MM.1S (cell line): ENCODE measurements around the gene THADA.

Source experiments
- DNase-seq: peaks from one replicate; pipeline ENCODE4 v3.0.0-alpha.2; 2015
- H2AFZ ChIP-seq: fragments of 300-600 bp; sonication (generic); 2 replicates; pipeline ENCODE4 v1.6.0; 2016; ENCODE audit warnings: antibody characterized with exemption, low read length
- H3F3A ChIP-seq: fragments of 300-600 bp; sonication (generic); 2 replicates; pipeline ENCODE4 v1.6.1; 2016; ENCODE audit warnings: mild to moderate bottlenecking, antibody characterized with exemption, low read length, moderate library complexity, mixed read lengths; ENCODE audit not compliant: insufficient read depth
- H3K27ac ChIP-seq: fragments of 300-600 bp; sonication (generic); 2 replicates; pipeline ENCODE4 v1.5.1; 2016; ENCODE audit warnings: mild to moderate bottlenecking, low read length
- H3K27me3 ChIP-seq: fragments of 300-600 bp; sonication (generic); replicated peaks from 2 replicates; pipeline ENCODE4 v1.6.0; 2016; ENCODE audit warnings: low read length; ENCODE audit not compliant: insufficient read depth
- H3K36me3 ChIP-seq: fragments of 300-600 bp; sonication (generic); replicated peaks from 2 replicates; pipeline ENCODE4 v1.6.1; 2016; ENCODE audit warnings: mild to moderate bottlenecking, low read length, mixed read lengths; ENCODE audit not compliant: insufficient read depth
- H3K4me1 ChIP-seq: fragments of 300-600 bp; sonication (generic); 2 replicates; pipeline ENCODE4 v1.6.1; 2016; ENCODE audit warnings: low read length, mixed read lengths
- H3K4me2 ChIP-seq: fragments of 300-600 bp; sonication (generic); 2 replicates; pipeline ENCODE4 v1.6.0; 2016; ENCODE audit warnings: low read depth, low read length
- H3K4me3 ChIP-seq: fragments of 300-600 bp; sonication (generic); 2 replicates; pipeline ENCODE4 v1.5.1; 2016; ENCODE audit warnings: low read length, mixed read lengths
- H3K79me2 ChIP-seq: fragments of 300-600 bp; sonication (generic); 2 replicates; pipeline ENCODE4 v1.6.1; 2016; ENCODE audit warnings: mixed run types, low read length, mixed read lengths
- H3K9ac ChIP-seq: fragments of 300-600 bp; sonication (generic); 2 replicates; pipeline ENCODE4 v1.6.1; 2016; ENCODE audit warnings: low read length, mixed read lengths
- H3K9me2 ChIP-seq: fragments of 300-600 bp; sonication (generic); replicated peaks from 2 replicates; pipeline ENCODE4 v1.6.1; 2016; ENCODE audit warnings: mild to moderate bottlenecking, low read length, mixed read lengths; ENCODE audit not compliant: insufficient read depth
- H3K9me3 ChIP-seq: fragments of 300-600 bp; sonication (generic); replicated peaks from 2 replicates; pipeline ENCODE4 v1.6.1; 2016; ENCODE audit warnings: mild to moderate bottlenecking, low read length, mixed read lengths; ENCODE audit not compliant: insufficient read depth
- H4K20me1 ChIP-seq: fragments of 300-600 bp; sonication (generic); 2 replicates; pipeline ENCODE4 v1.6.1; 2016; ENCODE audit warnings: mild to moderate bottlenecking, low read length, moderate library complexity, mixed read lengths; ENCODE audit not compliant: insufficient read depth
- EZH2 ChIP-seq: fragments of 300-600 bp; sonication (generic); optimal IDR thresholded peaks from 2 replicates; pipeline ENCODE3; 2017; ENCODE audit warnings: low read depth, mild to moderate bottlenecking, antibody characterized with exemption, low read length, mixed read lengths
- EZH2phosphoT487 ChIP-seq: fragments of 300-600 bp; sonication (generic); IDR thresholded peaks from 2 replicates; pipeline ENCODE4 v1.6.1; 2018; ENCODE audit warnings: antibody characterized with exemption, low read length
- TF ChIP-seq, protein P1 (sequence below): fragments of 300-600 bp; sonication (generic); IDR thresholded peaks from 2 replicates; pipeline ENCODE4 v1.5.1; 2016; ENCODE audit warnings: antibody characterized with exemption, low read length, mixed read lengths

The THADA gene

DNA sequence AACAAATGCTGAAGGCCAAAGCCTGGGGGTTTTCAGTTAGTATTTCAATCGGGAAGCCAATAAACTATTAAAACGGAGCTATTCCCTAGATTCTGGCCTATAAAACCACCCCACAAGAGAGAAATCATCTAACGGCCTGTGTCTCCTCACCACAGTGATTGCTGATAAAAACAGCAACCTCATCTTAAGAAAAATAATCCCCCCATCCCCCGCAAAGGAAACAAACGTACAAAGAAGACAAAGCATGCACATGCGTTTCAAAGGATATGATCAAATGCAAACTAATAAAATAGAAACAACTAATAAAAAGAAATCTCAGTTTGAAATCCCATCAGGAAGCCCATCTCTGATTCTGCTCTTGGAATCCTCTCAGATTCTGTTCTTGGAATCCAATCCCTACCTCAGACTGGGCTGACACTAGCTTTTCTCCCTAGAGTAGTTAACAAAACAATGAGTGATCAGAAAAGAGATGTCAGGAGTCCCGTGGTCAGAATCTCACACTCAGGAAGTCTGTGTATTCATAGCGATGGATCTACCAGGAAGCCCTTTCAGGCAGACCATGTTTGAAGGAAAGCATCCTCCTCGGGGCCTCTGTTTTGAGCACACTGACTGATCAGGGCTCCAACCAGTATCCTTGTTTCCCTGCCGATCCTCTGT, 150.7 kb downstream of the THADA start:
- no peaks in the 10 kb centered on the region for H3K36me3 ChIP-seq
- no peaks in the 10 kb centered on the region for H3K9me2 ChIP-seq
- no peak overlapping the region for H3K9ac ChIP-seq
- H3K27me3 ChIP-seq: no peaks in the 10 kb centered on the region
- H3K27ac ChIP-seq: no peak overlapping the region
- no peaks in the 10 kb centered on the region for H3K9me3 ChIP-seq
- no peaks in the 10 kb centered on the region for H4K20me1 ChIP-seq
- TF ChIP-seq EZH2 (no peak), EZH2phosphoT487 (no peak)
- TF ChIP-seq, protein P1, sequence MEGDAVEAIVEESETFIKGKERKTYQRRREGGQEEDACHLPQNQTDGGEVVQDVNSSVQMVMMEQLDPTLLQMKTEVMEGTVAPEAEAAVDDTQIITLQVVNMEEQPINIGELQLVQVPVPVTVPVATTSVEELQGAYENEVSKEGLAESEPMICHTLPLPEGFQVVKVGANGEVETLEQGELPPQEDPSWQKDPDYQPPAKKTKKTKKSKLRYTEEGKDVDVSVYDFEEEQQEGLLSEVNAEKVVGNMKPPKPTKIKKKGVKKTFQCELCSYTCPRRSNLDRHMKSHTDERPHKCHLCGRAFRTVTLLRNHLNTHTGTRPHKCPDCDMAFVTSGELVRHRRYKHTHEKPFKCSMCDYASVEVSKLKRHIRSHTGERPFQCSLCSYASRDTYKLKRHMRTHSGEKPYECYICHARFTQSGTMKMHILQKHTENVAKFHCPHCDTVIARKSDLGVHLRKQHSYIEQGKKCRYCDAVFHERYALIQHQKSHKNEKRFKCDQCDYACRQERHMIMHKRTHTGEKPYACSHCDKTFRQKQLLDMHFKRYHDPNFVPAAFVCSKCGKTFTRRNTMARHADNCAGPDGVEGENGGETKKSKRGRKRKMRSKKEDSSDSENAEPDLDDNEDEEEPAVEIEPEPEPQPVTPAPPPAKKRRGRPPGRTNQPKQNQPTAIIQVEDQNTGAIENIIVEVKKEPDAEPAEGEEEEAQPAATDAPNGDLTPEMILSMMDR: no peak
- no peak overlapping the region for H3K4me2 ChIP-seq
- H3K79me2 ChIP-seq: no peaks in the 10 kb centered on the region
- DNase-seq: no peak
- H3K4me1 ChIP-seq: peaks cover 8% of the 10 kb centered on the region; the same call in 1 of the 2 replicates
- H2AFZ ChIP-seq: no peak overlapping the region
- no peaks in the 10 kb centered on the region for H3F3A ChIP-seq
- no peak overlapping the region for H3K4me3 ChIP-seq

DNA sequence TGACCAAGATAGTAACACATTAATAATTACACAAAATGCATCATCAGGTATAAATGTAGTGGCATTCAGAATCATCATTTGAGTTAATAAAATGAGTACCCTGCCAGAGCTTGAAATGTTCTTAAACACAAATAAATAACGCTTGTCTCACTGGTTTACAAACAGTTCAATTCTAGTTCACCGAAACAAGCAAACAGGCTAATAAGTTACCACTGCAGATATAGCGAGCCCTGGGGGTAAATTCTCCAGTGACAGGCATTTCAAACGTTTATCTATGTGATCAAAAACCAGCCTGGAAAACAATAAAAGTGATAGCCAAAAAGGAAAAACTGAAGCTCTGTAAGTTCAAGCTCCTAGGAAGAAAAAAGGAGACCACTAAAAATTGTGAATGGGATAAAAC, 152.6 kb downstream of the THADA start:
- no peak overlapping the region for H3K27ac ChIP-seq
- H3K27me3 ChIP-seq: no peaks in the 10 kb centered on the region
- H3K36me3 ChIP-seq: no peaks in the 10 kb centered on the region
- no peak overlapping the region for H3K9ac ChIP-seq
- no peaks in the 10 kb centered on the region for H3K79me2 ChIP-seq
- H3K4me2 ChIP-seq: no peak overlapping the region
- TF ChIP-seq, protein P1: no peak
- no peak for TF ChIP-seq EZH2phosphoT487
- no peak for TF ChIP-seq EZH2
- H3K4me1 ChIP-seq: peaks cover 3% of the 10 kb centered on the region
- H4K20me1 ChIP-seq: no peaks in the 10 kb centered on the region
- no peaks in the 10 kb centered on the region for H3K9me3 ChIP-seq
- H2AFZ ChIP-seq: no peak overlapping the region
- no peak overlapping the region for H3K4me3 ChIP-seq
- no peaks in the 10 kb centered on the region for H3F3A ChIP-seq
- no peaks in the 10 kb centered on the region for H3K9me2 ChIP-seq
- DNase-seq: no peak

DNA sequence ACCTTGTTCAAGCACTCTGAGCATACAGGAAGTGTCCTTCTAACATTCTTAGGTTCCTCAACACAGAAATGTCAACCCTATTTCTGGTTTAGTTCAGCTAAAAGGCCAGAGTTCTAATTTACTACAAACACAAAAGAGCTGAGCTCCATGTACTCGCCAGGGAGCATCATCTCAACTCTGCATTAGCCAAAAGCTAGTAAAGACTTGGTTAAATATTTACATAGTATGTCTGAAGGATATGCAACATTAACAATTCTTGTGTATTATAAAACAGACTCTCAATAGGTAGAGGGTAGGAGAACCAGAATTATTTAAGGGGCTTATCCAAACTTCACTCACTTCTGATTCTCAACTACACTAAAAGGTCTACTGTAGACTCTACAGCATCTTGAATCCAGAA, 154.6 kb downstream of the THADA start:
- Histone ChIP-seq H2AFZ (no peak overlapping the region), H3K27ac (no peak overlapping the region), H3K27me3 (no peaks in the 10 kb centered on the region), H3K4me2 (no peak overlapping the region), H3K9me2 (no peaks in the 10 kb centered on the region), H3K4me3 (no peak overlapping the region), H4K20me1 (no peaks in the 10 kb centered on the region), H3K4me1 (no peaks in the 10 kb centered on the region; the same call in 1 of the 2 replicates), H3K79me2 (no peaks in the 10 kb centered on the region), H3K9ac (no peak overlapping the region), H3K36me3 (no peaks in the 10 kb centered on the region), H3F3A (no peaks in the 10 kb centered on the region), H3K9me3 (no peaks in the 10 kb centered on the region)
- no peak for TF ChIP-seq EZH2
- TF ChIP-seq, protein P1: no peak
- DNase-seq: no peak
